Sigmoid colon (tissue), 7 donors: ENCODE results near the gene HERC4. TPM values are rescaled to one million over a fixed set of nuclear protein-coding genes. Genes with fewer than 3 reads are reported as not detected.

ENCODE experiments used
- DNase-seq: peaks from one replicate; pipeline ENCODE4 v3.0.0-alpha.2; 2019
- H3K27ac ChIP-seq, 4 donors: fragments of 200-600 bp; sonication (generic); one replicate each; pipeline ENCODE4 v1.5.1; 2016 to 2019; ENCODE audit warnings: mild to moderate bottlenecking in 1 of 4
- H3K27me3 ChIP-seq, 3 donors: fragments of 200-600 bp; sonication (generic); one replicate each; pipeline ENCODE4 v1.5.1; 2019; ENCODE audit warnings: mild to moderate bottlenecking in 1 of 3
- H3K36me3 ChIP-seq, 4 donors: fragments of 200-600 bp; sonication (generic); one replicate each; pipeline ENCODE4 v1.5.1; 2016 to 2019
- H3K4me1 ChIP-seq, 4 donors: fragments of 200-600 bp; sonication (generic); one replicate each; pipeline ENCODE4 v1.5.1; 2017 to 2019
- H3K4me3 ChIP-seq, 4 donors: fragments of 200-600 bp; sonication (generic); one replicate each; pipeline ENCODE4 v1.5.1; 2017 to 2019; ENCODE audit warnings: mild to moderate bottlenecking in 2 of 4, moderate library complexity in 1 of 4
- H3K9me3 ChIP-seq, 4 donors: fragments of 200-600 bp in 3 of 4; sonication (generic) in 3 of 4; one replicate each; pipeline versions ENCODE4 v1.5.1 to v1.6.1; 2013 to 2019
- CTCF ChIP-seq, 4 experiments: fragments of 450-650 bp in 3 of 4; fragments of 200-600 bp in 1 of 4; IDR thresholded peaks; one replicate each; pipeline ENCODE4 v1.5.1; 2016 to 2019; ENCODE audit warnings: antibody characterized with exemption in 4 of 4, mild to moderate bottlenecking in 3 of 4, moderate library complexity in 2 of 4
- EP300 ChIP-seq, 4 donors: sonication (generic); formaldehyde crosslinking; IDR thresholded peaks; one replicate each; pipeline ENCODE4 v1.6.1; 2017; ENCODE audit warnings: antibody characterized with exemption in 4 of 4
- POLR2A ChIP-seq, 2 donors: fragments of 450-650 bp; IDR thresholded peaks; one replicate each; pipeline ENCODE4 v1.6.1; 2016; ENCODE audit warnings: antibody characterized with exemption in 2 of 2, mild to moderate bottlenecking in 2 of 2, moderate library complexity in 2 of 2
- POLR2AphosphoS5 ChIP-seq, 4 donors: sonication (generic); formaldehyde crosslinking; IDR thresholded peaks; one replicate each; pipeline ENCODE4 v1.6.1; 2017; ENCODE audit warnings: antibody characterized with exemption in 4 of 4
- WGBS, 2 donors: extraction: QIAGEN DNeasy Blood & Tissue Kit; methylation state at CpG; one replicate each; pipeline ENCODE4 v1.1.7; 2013; 5-methylcytosine and 5-hydroxymethylcytosine counted together
- intact Hi-C: fragments of 100-400 bp; cut with DNase I; formaldehyde crosslinking; loops from one replicate; pipeline ENCODE4 v1.15.1; 2023
- polyA plus RNA-seq, 3 donors: library from polyadenylated mRNA; stranded (reverse); fragments of 200-250 nt; gene quantifications; one replicate each; pipeline ENCODE4 v1.2.3, GENCODE V29; 2013
- total RNA-seq, 4 donors: library from RNA; depleted of rRNA; stranded (reverse); fragments of >200 nt; gene quantifications; one replicate each; pipeline ENCODE4 v1.1.0, GENCODE V29; 2016
- donor health status: healthy with polysubstance abuse.
- donor health status: Bipolar disorder and iron deficiency.
- donor health status: healthy.

Gene HERC4
- total and polyA plus RNA-seq, 7 donors, result 15.0 to 54.3 (median 49.2) TPM

DNA sequence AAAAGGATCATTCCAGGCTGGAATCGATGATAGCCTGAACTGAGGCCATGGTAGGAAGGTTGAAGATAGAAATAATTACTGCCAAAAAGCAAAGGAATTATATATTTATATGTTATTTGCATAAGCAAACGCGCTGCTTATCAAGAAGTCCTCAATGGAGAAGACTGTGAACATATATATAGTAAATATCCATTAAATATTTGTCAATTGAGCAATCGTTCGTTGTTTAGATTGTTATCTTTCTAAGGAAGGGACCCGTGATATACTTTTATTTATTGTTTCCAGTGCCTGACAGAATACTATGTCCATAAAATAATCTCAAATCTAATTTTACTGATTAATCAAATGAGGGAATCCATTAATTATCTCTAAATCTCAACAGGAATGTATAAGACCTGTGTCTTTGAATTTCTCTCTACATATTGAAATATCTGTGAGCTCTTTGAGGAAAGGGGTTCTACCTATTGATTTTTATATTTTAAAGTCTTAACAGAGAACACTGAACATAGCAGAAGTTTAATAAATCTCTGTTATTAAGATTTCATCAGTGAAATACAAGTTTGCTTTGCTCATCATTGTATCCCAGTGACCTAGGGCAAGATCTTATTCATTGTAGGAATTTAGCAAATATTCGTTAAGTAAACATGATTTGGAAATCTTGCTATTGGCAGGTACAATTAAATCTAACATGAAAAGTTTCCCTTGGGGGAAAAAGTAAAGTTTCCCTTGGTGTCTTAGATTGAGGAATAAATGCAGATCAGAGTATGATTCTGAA, 12.0 kb upstream of the HERC4 start:
- DNase-seq, result no peak
- no peak for TF ChIP-seq EP300 (IDR thresholded peaks at IDR 0.05)
- TF ChIP-seq CTCF (IDR thresholded peaks at IDR 0.05), result no peak
- no peak for TF ChIP-seq POLR2AphosphoS5 (IDR thresholded peaks at IDR 0.05)
- TF ChIP-seq POLR2A (IDR thresholded peaks at IDR 0.05), result no peak
- WGBS, 2 donors, result 83 to 90% methylated on average over 7 of the region's 7 CpGs
- Histone ChIP-seq H3K4me3 (no peak overlapping the region), H3K27ac (no peak overlapping the region), H3K4me1 (no peaks in the 10 kb centered on the region), H3K9me3 (no peaks in the 10 kb centered on the region), H3K36me3 (no peaks in the 10 kb centered on the region), H3K27me3 (no peaks in the 10 kb centered on the region)
- intact Hi-C loops, result no loop called here

GRCh38 chr10:68086011-68086410, 10.9 kb upstream of the HERC4 start:
- H3K27ac ChIP-seq, result no peak overlapping the region
- WGBS, 2 donors, result 55 to 72% methylated on average over 2 of the region's 2 CpGs
- no peak overlapping the region for H3K4me3 ChIP-seq
- no peaks in the 10 kb centered on the region for H3K4me1 ChIP-seq
- no peaks in the 10 kb centered on the region for H3K9me3 ChIP-seq
- no peaks in the 10 kb centered on the region for H3K27me3 ChIP-seq
- no peaks in the 10 kb centered on the region for H3K36me3 ChIP-seq
- no peak for DNase-seq
- TF ChIP-seq CTCF (IDR thresholded peaks at IDR 0.05), result no peak
- TF ChIP-seq EP300 (IDR thresholded peaks at IDR 0.05), result no peak
- no peak for TF ChIP-seq POLR2AphosphoS5 (IDR thresholded peaks at IDR 0.05)
- TF ChIP-seq POLR2A (IDR thresholded peaks at IDR 0.05), result no peak
- intact Hi-C loops, result no loop called here

- Histone ChIP-seq H3K27ac (no peak overlapping the region), H3K4me1 (no peaks in the 10 kb centered on the region), H3K36me3 (no peaks in the 10 kb centered on the region), H3K27me3 (no peaks in the 10 kb centered on the region), H3K4me3 (no peak overlapping the region), H3K9me3 (no peaks in the 10 kb centered on the region)
- DNase-seq, result no peak
- intact Hi-C loops, result loop anchor here (5.0 kb wide), 1 partner anchor 73 kb away; no protein-coding TSS in a partner anchor
- 89 to 98% methylated on average over 4 of the region's 4 CpGs for WGBS, 2 donors
- TF ChIP-seq CTCF (IDR thresholded peaks at IDR 0.05) (no peak), POLR2AphosphoS5 (IDR thresholded peaks at IDR 0.05) (no peak), POLR2A (IDR thresholded peaks at IDR 0.05) (no peak), EP300 (IDR thresholded peaks at IDR 0.05) (no peak)
Observed at GRCh38 chr10:68084469-68084868, 9.4 kb upstream of the HERC4 start.

GRCh38 chr10:68083953-68084352, 8.9 kb upstream of the HERC4 start:
- 41 to 60% methylated on average over 1 of the region's 1 CpG for WGBS, 2 donors
- Histone ChIP-seq H3K27ac (no peak overlapping the region), H3K36me3 (no peaks in the 10 kb centered on the region), H3K27me3 (no peaks in the 10 kb centered on the region), H3K4me3 (no peak overlapping the region), H3K9me3 (no peaks in the 10 kb centered on the region), H3K4me1 (no peaks in the 10 kb centered on the region)
- intact Hi-C loops, result loop anchor here (5.0 kb wide), 1 partner anchor 73 kb away; no protein-coding TSS in a partner anchor
- DNase-seq, result no peak
- TF ChIP-seq POLR2AphosphoS5 (IDR thresholded peaks at IDR 0.05) (no peak), POLR2A (IDR thresholded peaks at IDR 0.05) (no peak), EP300 (IDR thresholded peaks at IDR 0.05) (no peak), CTCF (IDR thresholded peaks at IDR 0.05) (no peak)
